ENCODE measurements around the gene IKBKE. TPM values are rescaled to one million over a fixed set of nuclear protein-coding genes. Genes with fewer than 3 reads are reported as not detected.

Gene IKBKE
- total and polyA plus RNA-seq, 10 of the 15 experiments (the other 5 are each of a cell fraction or from before 2014, with no cell fraction given): 12.8 to 35.1 (median 23.1) TPM

- TF ChIP-seq USF1 (IDR thresholded peaks at IDR 0.05; ENCODE audit: borderline replicate concordance, extremely low read length, insufficient read depth, low read depth, low read length): no peak
- TF ChIP-seq MYC (IDR thresholded peaks at IDR 0.05; ENCODE audit: insufficient read depth, insufficient read length, insufficient replicate concordance, low read length, severe bottlenecking): no peak
These were observed 25.3 kb downstream of the IKBKE start (continued) for GRCh38 chr1:206495493-206496046.

GRCh38 chr1:206496131-206496793 is 26.0 kb downstream of the IKBKE start:
- Histone ChIP-seq H3K4me3 (peak overlapping the region; percentile 34; the same call in 1 of the 2 replicates), H3K27me3 (replicated peaks in 1 of 2; ENCODE audit: control insufficient read depth in 2 of 2, insufficient read depth in 2 of 2, low read length in 1 of 2) (no peaks in the 10 kb centered on the region), H3K36me3 (ENCODE audit: control insufficient read depth in 2 of 2, insufficient read depth in 2 of 2, low read length in 1 of 2) (peaks cover 18 to 20% of the 10 kb centered on the region in 2 experiments), H3K4me2 (ENCODE audit: control insufficient read depth, insufficient read depth) (peak overlapping the region; percentile 69), H3K27ac (ENCODE audit: control insufficient read depth, insufficient read depth) (peak overlapping the region; percentile 90), H3K79me2 (ENCODE audit: control insufficient read depth, insufficient read depth, low read length) (no peaks in the 10 kb centered on the region), H4K20me1 (ENCODE audit: control insufficient read depth, insufficient read depth) (no peaks in the 10 kb centered on the region), H3K9me3 (replicated peaks; ENCODE audit: control insufficient read depth, insufficient read depth, low read length) (no peaks in the 10 kb centered on the region), H2AFZ (ENCODE audit: control insufficient read depth, low read depth, low read length) (no peak overlapping the region), H3K9ac (ENCODE audit: control insufficient read depth, insufficient read depth, low read length) (peak overlapping the region; percentile 57), H3K4me1 (ENCODE audit: control insufficient read depth, insufficient read depth, low read length) (peaks cover 39% of the 10 kb centered on the region)
- ChIA-PET CTCF (interaction anchor here (1.0 to 7.5 kb wide), 21 partner anchors 9 to 195 kb away, joined by 3 to 62 read pairs (median 7); partner anchors contain the start of genes DYRK3, IKBKE and RASSF5), SMC1A (ENCODE audit: uncharacterized antibody, unreplicated experiment) (interaction anchor here (0.6 to 11.5 kb wide), 31 partner anchors 9 to 1206 kb away, joined by 3 to 146 read pairs (median 6); partner anchors contain the start of genes EIF2D, IKBKE and RASSF5), RAD21 (ENCODE audit: unreplicated experiment) (interaction anchor here (0.7 to 4.7 kb wide), 21 partner anchors 9 to 243 kb away, joined by 3 to 69 read pairs (median 8); partner anchors contain the start of genes IKBKE and RASSF5), POLR2A (interaction anchor here (0.5 to 4.0 kb wide), 20 partner anchors 9 to 426 kb away, joined by 3 to 60 read pairs (median 4); partner anchors contain the start of genes FCMR, IKBKE and RASSF5)
- ATAC-seq (peak; percentile 88), FAIRE-seq (peak; percentile 93), DNase-seq (ENCODE audit: low read depth, low spot score) (no peak)
- WGBS (ENCODE audit: insufficient coverage, insufficient replicate concordance, low lambda C conversion rate, missing lambda C conversion rate): under 1% methylated on average over 6 of the region's 6 CpGs
- no TSS peak for BruUV-seq (replicated peaks)
- intact Hi-C loops (cut with micrococcal nuclease; ENCODE audit: unreplicated experiment): no loop called here
- in situ Hi-C loops (cut with MboI): no loop called here
- TF ChIP-seq DPF2 (IDR thresholded peaks at IDR 0.05) (no peak), STAT3 (IDR thresholded peaks at IDR 0.05; ENCODE audit: low read depth, low read length) (no peak), ATF2 (IDR thresholded peaks at IDR 0.05; ENCODE audit: low read length) (no peak), SPI1 (IDR thresholded peaks at IDR 0.05; ENCODE audit: borderline replicate concordance, insufficient read depth, low read depth, low read length) (peak; percentile 18; the same call in 1 of the 2 replicates), EGR1 (IDR thresholded peaks at IDR 0.05; ENCODE audit: borderline replicate concordance in 1 of 2, low read depth in 2 of 2, low read length in 2 of 2) (no peak), SMC3 (IDR thresholded peaks at IDR 0.05; ENCODE audit: borderline replicate concordance, low read length) (no peak), POLR2A (IDR thresholded peaks at IDR 0.05; ENCODE audit: low read depth, low read length) (no peak), ZNF687 (IDR thresholded peaks at IDR 0.05) (peak; percentile 67; the same call in 1 of the 2 replicates), BCL11A (IDR thresholded peaks at IDR 0.05; ENCODE audit: low read depth, low read length) (no peak), BRCA1 (IDR thresholded peaks at IDR 0.05; ENCODE audit: low read depth, low read length) (no peak), BACH1 (IDR thresholded peaks at IDR 0.05; ENCODE audit: borderline replicate concordance) (no peak), POU2F2 (IDR thresholded peaks at IDR 0.05; ENCODE audit: borderline replicate concordance, low read depth, low read length) (no peak)

Data from GM12878 (cell line).